Activated CD4-positive, alpha-beta T cell treated with anti-CD3 and anti-CD28 coated beads, Interleukin-2, amount 50 U/mL, for 16 hours (primary cell): ENCODE results near the gene ZNF691.
"Not testable (repeated sequence)": the region's sequence is repeated elsewhere in the genome, so short reads cannot be mapped to it uniquely, and the experiment has no call there.

Source experiments
- DNase-seq: peaks from one replicate; pipeline ENCODE4 v3.0.0-alpha.2; 2020

The ZNF691 gene

DNA sequence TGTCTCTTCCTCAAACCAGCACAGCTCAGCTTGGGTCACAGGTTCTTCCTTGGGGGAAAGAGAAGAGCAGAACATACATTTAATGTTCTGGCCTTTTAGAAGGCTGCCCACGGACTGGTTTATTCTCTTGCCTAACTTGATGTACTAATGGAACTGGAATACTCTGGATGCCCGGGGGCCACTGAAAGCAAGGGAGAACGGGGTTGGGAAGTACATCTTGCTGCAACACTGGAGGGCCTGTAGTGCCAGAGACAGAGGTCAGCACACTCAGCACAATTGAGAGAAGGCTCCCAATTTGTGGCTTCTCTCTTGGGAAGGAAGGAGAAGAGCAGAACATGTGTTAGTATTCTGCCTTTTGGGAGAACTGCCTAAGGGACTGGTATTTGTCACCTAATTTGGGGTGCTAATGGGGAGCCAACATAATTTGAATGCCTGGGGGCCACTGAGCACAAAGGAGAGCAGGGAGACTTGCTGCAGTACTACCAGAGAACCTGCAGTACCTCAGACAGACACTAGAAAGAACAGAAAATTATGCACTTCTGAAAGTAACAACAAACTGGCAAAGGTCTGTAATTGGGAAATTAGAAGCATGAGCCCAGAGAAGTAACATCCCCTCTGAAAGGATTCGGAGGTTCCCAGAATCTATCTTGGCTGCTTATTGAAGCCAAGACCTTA lies 14.1 kb downstream of the ZNF691 start:
- DNase-seq: no peak

GRCh38 chr1:42861014-42861399 lies 14.6 kb downstream of the ZNF691 start:
- no peak for DNase-seq

DNA sequence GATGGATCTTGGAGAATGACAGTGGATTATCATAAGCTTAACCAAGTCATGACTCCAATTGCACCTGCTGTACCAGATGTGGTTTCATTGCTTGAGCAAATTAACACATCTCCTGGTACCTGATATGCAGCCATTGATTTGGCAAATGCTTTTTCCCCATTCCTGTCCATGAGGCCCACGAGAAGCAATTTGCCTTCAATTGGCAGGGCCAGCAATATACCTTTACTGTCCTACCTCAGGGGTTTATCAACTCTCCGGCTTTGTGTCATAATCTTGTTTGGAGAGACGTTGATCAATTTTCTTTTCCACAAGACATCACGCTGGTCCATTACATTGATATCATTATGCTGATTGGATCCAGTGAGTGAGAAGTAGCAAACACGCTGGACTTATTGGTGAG lies 20.1 kb downstream of the ZNF691 start:
- no peak for DNase-seq

- not testable (repeated sequence) for DNase-seq
Measured at GRCh38 chr1:42868466-42868865, 22.1 kb downstream of the ZNF691 start.

DNA sequence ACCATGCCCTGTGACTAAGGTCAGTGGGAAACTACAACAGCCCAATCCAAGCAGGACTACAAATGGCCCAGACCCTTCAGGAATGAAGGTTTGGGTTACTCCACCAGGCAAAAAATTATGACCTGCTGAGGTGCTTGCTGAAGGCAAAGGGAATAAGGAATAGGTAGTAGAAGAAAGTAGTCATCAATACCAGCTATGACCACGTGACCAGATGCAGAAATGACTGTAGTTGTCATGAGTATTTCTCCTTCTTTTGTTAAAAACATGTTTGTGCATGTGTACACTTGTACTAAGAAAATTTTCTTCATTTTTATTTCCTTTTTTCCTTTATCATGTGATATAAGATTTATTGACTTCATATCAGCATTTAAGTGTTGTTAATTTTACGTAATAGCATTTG lies 22.8 kb downstream of the ZNF691 start:
- not testable (repeated sequence) for DNase-seq

- DNase-seq: not testable (repeated sequence)
Measured at GRCh38 chr1:42869751-42870150, 23.3 kb downstream of the ZNF691 start.

DNA sequence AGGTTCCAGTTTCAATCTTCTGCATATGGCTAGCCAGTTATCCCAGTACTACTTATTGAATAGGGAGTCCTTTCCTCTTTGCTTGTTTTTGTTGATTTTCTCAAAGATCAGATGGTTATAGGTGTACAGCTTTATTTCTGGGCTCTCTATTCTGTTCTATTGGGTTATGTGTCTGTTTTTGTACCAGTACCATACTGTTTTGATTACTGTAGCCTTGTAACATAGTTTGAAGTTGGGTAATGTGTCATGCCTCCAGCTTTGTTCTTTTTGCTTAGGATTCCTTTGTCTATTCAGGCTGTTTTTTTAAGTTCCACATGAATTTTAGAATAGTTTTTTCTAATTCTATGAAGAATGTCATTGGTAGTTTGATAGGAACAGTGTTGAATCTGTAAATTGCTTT lies 26.7 kb downstream of the ZNF691 start:
- not testable (repeated sequence) for DNase-seq

GRCh38 chr1:42873670-42874069 lies 27.3 kb downstream of the ZNF691 start:
- no peak for DNase-seq

DNA sequence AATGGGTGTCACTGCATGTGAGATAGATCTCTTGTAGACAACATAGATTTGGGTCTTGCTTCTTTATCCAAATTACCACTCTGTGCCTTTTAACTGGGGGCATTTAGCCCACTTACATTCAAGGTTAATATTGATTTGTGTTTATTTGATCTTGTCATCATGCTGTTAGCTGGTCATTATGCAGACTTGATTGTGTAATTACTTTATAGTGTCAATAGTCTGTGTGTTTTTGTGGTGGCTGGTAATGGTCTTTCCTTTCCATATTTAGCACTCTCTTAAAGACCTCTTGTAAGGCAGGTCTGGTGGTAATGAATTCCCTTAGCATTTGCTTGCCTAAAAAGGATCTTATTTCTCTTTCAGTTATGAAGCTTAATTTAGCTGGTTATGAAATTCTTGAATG lies 29.6 kb downstream of the ZNF691 start:
- no peak for DNase-seq

GRCh38 chr1:42877380-42877779 lies 31.0 kb downstream of the ZNF691 start:
- no peak for DNase-seq

GRCh38 chr1:42880384-42880783 lies 34.0 kb downstream of the ZNF691 start:
- DNase-seq: no peak

DNA sequence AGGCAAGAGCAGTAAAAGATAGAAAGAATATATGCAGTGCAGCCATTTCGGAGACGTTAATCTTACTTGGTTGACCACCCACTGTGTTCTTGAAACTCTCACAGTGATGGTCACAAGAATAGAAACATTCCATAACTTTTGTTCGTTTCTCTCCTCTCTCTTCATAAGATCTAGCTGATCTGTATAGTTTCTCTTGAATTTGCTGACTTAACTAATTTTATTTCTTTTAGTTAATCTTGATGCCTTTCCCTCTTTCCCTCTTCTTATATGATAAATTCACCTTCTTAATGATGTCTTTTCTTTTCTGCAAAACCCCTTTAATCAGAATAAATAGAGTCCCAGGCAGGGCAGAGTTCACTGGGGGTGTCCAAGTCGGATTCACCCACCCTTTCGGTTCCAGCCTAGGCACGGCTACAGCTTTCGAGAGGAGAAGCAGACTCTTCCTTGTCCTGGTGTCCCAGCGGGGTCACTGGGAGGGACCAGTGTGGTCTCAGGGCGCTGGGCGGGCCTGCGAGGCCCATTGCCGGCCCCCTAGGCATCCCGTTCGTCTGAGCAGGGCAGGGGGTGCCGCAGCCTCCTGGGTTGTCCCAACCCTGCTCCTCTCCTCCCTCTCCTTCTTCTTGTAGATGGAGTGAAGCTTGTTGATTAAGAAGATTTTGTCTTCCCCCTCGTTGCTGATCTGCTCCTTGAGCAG lies 39.8 kb downstream of the ZNF691 start:
- no peak for DNase-seq

DNA sequence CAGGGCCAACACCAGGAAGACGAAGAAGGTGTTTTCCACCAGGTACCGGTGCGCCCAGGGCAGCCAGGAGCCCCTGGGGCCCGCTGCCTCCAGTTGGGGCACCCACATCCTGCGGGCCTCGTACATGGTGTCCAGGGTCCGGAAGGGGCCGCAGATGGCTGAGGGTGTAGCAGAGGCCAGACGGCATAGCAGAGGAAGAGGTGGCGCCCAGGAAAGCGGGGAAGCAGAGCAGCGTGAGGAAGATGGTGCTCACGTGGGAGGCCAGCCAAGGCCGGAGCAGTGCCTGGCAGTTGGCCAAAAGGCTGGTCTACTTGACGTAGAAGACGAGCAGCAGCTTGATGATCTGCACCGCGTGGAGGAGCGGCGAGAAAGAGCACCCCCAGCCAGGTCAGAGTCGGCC lies 40.4 kb downstream of the ZNF691 start:
- DNase-seq: no peak

DNA sequence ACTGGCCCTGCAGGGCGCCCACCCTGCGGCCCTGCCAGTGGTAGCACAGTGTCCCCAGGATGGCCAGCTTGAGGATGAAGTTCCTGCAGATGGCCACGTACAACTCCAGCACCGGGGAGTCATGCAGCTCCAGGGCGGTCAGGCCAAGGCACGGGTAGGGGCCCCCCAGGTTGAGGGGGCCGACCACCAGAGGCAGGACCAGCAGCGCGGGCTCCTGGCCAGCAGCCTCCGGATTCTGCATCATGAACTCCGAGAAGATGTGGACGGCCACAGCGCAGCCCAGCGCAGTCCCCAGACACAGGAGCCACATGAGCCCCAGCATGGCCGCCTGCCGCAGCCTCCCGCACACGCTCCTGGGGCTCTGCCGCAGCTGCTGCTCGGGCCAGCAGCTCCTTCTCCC lies 41.0 kb downstream of the ZNF691 start:
- DNase-seq: no peak

DNA sequence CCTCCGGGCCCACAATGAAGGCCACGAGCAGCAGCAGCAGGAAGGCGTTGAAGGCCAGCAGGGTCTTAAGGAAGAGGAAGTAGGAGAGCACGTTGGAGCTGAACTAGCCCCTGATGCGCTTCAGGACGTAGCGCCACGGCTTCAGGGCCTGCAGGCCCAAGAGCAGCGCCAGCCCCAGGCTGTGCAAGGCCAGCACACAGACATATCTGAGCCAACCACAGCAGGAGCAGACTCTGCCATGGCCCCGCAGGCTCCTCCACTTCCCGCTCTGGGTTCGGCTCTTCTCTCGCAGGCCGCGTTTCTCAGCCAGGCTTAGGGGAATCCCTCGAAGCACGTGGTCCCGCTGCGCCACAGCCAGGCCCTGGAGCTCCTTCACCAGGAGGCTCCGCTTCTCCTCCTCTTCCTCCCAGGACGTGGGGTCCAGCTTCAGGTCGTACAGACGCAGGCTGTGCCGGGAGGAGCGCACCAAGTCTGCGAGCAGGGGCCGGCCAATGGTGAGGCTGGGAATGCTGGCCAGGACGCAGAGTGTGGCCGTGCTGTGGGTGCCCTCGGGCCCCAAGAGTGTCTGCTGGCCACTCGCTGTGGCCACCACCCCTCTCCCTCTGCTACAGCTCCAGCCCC lies 41.7 kb downstream of the ZNF691 start:
- no peak for DNase-seq

GRCh38 chr1:42889264-42889663 lies 42.9 kb downstream of the ZNF691 start:
- DNase-seq: no peak

DNA sequence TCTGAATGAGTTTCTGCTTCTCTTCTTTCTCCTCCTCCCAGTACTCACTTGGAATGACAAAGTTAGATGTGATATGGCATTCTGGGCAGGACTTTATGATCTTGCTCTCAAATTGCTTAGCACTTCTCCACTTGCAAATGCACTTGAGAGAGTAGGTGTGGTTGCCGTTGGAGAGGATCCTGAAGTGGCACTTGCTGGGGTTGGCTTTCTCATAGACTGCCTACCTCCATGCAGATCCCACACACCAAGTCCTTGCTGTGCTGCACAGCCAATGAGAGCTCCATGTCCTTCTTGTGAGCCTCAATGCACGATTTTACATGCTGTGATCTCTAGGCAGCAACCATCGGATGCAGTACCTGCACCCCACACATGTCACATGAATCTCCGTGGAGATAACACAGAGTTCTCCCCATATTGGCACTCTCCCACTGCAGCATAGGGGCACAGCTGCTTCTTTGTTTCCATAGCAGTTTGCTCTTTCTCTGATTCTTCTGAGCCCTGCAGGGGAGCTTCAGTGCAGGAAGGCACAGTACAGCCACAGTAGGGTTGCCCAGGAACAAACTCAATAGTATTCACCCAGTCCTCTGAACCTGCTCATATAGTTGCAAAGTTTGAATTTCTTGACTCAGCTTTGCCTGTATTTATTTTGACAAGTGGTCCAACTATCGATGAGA lies 45.2 kb downstream of the ZNF691 start:
- no peak for DNase-seq

DNA sequence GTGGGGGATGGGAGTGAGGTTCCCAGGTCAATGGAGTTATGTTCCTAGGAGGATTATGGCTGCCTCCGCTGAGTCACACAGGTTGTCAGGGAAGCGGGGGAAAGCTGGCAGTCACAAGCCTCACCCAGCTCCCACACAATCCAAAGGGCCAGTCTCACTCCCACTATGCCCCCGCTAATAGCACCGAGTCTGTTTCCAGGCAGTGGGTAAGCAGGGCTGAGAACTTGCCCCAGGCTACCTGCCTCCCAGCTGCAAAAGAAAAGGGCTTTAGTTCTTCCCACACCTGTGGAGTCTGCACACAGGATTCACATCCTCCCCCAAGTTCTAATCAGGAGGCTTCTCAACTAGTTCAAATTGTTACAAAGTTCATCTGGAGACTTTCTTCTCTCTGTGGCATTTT lies 53.5 kb downstream of the ZNF691 start:
- not testable (repeated sequence) for DNase-seq
